GM19397 (cell line): ENCODE results near the gene FARS2.

Experiments used
- ATAC-seq: cut with Tn5 transposase; IDR thresholded peaks from one replicate; pipeline ENCODE4 v1.9.1; 2021; ENCODE audit warnings: mild to moderate bottlenecking, moderate library complexity; ENCODE audit not compliant: unreplicated experiment

Gene FARS2

DNA sequence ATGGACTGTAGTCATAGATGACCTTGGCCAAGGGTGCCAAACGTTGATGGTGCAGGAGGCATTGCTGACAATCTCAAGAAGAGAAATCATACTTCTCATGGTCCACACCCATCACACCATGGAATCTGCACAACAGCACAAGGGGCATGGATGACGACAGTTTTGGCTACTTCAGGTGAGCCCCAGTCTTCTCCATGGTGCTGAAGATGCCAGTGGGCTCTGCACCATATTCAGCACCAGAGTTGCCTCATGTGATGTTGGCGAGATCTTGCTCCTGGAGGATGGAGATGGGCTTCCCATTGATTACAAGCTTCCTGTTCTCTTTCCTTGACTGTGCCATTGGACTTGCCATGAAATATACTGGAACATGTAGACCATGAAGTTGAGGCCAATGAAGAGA is 556.6 kb downstream of the FARS2 start:
- ATAC-seq = no peak

- ATAC-seq = no peak
Observed at GRCh38 chr6:5818959-5819358, 557.6 kb downstream of the FARS2 start.
